NT2/D1 (cell line): Measurements from ENCODE around the gene NFE2L1.

Experiments used
- SUZ12 ChIP-seq: IDR thresholded peaks from 2 replicates; pipeline ENCODE4 v1.6.1; 2011; ENCODE audit not compliant: insufficient read length, insufficient read depth; ENCODE audit errors: extremely low read depth
- ZNF274 ChIP-seq: IDR thresholded peaks from 2 replicates; pipeline ENCODE4 v1.6.1; 2011; ENCODE audit warnings: mild to moderate bottlenecking, low read depth, low read length

DNA sequence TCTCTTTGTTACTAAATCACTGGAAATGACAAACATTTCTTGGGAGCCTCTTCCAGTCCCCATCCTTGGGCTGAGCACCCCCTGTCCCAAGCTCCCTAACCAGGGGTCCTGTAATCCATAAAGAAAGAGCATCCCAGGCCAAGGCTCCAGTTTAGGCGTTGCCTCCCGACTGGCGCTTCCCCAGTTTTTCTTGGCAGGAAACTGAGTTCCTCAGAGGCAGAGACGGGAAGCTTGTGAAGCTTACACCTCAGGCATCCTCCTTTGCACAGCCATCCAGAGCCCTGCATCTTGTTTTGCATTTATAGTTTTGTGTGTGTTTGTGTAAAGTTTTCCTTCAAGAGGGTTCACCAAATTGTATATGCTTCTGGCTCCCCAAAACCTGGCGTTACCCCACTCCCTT lies 17.6 kb upstream of the NFE2L1 start:
- TF ChIP-seq ZNF274 (no peak), SUZ12 (no peak)
